HG03108 (cell line): Measurements from ENCODE around the gene MCTP1.
"Not testable (repeated sequence)": the region's sequence is repeated elsewhere in the genome, so short reads cannot be mapped to it uniquely, and the experiment has no call there.

ENCODE experiments used
- ATAC-seq: cut with Tn5 transposase; IDR thresholded peaks from one replicate; pipeline ENCODE4 v1.9.1; 2021; ENCODE audit warnings: moderate library complexity; ENCODE audit not compliant: unreplicated experiment

MCTP1 gene

DNA sequence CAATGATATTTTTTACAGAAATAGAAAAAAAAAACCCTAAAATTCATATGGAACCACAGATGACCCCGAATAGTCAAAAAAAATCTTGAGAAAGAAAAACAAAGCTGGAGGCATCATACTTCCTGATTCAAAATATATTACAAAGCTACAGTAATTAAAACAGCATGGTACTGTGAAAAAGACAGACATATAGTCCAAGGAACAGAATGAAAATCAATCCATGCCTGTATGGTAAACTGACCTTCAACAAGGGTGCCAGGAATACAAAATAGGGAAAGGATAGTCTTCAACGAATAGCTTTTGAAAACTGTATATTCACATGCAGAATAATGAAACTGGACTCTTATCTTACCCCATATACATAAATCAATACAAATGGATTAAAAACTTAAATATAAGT lies 307.5 kb downstream of the MCTP1 start:
- no peak for ATAC-seq

DNA sequence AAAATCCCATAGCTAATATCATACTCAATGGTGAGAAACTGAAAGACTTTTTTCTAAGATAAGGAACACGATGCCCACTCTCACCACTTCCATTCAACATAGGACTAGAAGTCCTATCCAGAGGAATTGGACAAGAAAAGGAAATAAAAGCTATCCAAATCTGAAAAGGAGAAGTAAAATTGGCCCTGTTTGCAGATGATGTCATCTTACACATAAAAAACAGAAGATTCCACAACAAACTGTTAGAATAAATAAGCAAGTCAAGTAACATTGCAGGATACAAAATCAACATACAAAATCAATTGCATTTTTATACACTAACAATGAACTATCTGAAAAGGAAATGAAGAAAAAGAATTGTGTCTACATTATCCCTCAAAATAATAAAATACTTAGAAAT lies 308.0 kb downstream of the MCTP1 start:
- ATAC-seq = no peak

DNA sequence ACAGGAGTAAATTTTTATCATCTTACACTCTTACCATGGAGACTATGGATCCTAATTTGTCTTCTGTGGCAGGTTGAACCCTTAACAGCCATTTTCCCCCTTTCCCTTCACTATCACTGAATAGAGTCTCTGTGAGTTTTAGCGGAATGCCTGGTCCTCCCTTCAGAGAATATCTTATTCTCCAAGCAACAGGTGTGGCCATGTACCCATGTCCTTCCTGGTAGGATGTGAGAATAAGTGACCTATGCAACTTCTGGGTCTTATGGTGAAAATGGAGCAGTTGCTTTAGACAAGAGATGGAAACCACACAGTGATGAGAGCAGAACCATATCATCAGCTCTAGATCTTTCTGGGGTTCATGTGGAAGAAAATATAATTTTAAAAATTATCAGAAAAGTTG lies 312.6 kb downstream of the MCTP1 start:
- no peak for ATAC-seq

DNA sequence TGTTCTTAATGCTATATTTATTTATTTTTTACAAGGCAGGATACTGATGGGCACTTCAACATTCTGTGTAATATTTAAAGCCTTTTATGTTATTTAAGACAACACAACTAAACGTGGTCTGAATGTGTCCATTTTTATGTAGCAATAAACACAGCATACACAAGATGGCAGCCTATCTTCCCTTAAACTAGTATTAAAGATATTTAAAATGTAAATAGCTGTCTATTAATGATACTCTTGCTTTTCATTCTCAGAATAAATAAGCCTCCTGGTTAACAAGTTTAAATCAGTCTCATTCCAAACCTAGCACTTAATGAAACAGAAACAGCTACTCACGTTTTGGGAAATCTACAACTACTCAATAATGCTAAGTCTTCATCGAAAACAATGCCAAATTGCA lies 315.7 kb downstream of the MCTP1 start:
- ATAC-seq = no peak

DNA sequence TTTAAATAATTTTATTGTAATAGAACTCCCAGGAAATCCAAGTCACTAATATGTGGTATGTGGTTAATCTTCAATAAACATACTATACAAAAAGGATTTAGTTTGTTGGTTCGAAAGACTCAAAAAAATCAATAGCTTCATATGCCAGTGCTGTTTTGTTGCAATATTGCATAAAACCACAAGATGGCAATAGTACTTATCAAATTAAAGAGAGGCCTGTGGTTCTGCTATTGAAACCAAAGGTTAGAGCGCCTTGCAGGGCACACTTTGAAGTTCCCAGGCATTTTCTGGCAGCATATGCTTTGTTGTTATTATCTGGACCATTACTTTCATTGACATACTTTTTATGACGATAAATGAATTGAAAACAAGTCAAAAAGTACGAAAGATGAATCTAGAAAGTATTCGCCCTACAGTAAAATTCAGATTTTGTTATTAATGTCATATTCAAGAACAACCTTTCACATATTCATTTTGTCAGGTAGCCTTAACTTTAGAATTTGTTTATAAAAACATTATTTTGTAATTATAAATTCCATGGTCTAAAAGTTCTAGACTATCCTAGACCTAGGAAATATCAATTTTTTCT lies 316.3 kb downstream of the MCTP1 start:
- ATAC-seq = peak; percentile 65

DNA sequence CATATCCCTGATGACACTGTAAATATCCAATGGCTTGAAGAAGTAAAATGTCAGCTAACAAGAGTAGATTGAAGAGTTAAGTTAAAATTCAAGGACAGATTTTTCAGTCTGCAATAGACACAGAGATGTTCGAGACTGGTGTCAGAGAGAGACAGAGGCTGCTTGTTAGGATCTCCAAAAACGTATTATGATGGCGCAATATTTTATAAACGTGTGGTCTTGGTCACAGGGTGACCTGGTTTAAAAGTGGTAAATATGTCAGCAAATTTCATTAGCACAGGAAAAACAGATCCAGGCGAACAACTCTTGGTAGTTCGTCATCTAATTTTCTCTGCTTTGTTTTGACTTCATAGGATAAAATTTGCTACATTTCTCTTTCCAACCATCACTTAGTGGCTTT lies 317.4 kb downstream of the MCTP1 start:
- no peak for ATAC-seq

DNA sequence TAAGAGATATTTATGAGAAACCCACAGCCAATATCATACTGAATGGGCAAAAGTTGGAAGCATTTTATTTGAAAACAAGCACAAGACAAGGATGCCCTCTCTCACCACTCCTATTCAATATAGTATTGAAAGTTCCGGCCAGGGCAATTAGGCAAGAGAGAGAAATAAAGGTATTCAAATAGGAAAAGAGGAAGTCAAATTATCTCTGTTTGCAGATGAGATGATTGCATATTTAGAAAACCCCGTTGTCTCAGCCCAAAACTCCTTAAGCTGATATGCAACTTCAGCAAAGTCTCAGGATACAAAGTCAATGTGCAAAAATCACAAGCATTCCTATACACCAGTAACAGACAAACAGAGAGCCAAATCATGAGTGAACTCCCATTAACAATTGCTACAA lies 325.6 kb downstream of the MCTP1 start:
- not testable (repeated sequence) for ATAC-seq

DNA sequence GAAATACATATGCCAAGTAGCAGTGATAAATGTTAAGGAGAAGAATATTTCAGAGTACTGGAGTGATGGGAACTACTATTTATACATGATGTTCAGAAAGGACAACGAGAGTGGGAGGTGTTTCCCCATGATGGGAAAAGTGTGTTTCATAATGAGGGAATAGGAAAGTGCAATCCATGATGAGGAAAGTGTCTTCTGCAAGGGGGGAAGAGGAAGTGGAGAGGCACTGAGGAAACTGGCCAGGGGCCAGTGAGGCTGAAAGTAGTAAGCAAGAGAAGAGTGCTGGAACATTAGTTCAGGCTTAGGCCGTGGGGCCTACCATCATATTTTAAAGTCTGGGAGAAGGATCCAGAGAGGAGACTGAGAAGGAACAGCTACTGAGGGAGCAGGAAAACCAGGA lies 339.2 kb downstream of the MCTP1 start:
- no peak for ATAC-seq

DNA sequence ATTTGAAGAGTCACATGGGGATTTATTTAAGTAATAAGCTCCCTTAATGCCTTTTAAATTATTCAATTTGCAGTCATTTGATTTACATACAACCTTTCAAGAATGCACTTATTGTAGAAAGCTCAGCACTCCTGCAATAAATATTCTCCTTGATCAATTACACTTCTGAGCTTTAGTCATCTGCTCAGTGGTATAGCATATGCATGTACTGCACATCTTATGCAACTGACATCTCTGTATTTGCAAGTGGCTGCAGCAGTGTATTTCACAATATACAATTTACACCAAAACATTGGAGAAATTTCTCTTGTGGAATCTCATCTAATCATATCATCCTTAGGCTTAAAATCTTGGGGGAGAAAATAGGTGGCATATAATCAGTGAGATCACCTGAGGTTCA lies 340.7 kb downstream of the MCTP1 start:
- ATAC-seq = no peak

DNA sequence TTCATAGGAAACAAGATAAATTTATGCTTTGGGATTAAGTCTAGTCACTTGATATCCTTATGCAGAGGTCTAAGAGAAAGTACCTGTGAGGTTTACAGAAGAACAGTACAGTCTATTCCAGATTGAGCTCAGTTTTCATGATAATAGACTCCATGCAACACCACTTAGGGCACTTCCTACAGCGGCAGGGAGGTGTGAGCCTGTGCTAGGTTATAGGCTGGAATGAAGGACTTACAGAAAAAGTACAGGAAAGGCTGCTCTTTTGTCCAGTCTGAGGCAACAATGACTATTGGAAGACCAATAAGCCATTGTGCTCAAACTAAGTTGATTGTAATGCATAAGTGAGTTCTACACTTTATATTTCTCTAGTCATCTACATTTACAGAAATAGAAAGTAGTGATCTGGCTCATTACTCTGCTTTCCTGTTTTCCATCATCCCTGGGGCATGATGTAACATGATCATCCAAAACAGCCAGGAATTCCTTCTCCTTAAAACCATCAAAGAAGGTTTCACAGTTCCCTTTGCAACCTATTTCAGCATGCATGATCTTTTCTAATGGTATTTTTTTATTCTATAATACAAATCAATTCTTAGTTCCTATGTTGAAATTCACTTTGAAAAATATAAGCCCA lies 343.7 kb downstream of the MCTP1 start:
- no peak for ATAC-seq

DNA sequence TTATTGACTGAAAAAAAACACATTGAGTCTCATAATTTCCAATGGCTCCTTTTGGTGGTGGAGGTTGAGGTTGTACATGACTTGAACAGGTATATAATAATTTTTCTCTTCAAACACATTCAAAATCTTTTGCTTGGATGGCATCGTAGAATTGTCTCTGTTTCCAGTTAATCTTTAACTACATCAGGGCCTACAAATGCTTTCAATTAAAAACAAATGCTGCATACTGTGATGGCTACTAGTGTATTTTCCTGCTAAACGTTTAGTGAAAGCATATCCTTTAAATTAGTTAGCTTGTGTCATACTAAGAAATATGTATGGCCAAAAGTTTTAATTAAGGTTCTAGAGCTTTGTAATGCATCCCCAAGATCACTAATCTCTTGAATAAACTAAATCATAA lies 352.6 kb downstream of the MCTP1 start:
- ATAC-seq = no peak

DNA sequence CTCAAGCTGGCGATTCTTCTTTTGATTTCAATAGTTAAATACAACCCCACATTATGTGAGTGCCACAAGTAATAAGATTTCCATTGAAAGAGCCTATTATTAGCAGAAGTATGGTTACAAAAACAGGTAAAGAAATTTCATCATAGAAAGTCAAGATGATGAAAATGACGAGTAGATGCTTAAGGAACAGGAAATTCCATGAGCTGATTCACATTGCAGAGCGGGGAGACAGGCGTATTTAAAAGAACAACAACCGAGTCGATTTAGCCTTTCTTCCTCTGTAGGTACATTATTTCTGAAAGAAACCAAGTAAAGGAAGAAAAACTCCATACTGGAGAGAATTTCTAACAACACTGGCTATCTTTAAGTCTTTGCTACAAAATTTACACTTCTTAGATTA lies 356.0 kb downstream of the MCTP1 start:
- no peak for ATAC-seq

DNA sequence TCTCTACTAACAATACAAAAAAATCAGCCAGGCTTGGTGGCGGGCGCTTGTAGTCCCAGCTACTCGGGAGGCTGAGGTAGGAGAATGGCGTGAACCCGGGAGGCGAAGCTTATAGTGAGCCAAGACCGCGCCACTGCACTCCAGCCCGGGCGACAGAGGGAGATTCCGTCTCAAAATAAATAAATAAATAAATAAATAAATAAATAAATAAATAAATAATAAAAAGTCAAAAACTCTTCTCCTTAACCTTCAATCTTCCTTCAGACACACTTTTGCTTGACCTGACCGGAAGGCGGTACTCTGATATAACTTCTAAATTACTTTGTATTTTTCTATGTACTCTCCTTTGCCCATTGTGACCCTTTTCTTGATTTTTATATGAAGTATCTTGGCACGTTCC lies 364.3 kb downstream of the MCTP1 start:
- ATAC-seq = no peak

DNA sequence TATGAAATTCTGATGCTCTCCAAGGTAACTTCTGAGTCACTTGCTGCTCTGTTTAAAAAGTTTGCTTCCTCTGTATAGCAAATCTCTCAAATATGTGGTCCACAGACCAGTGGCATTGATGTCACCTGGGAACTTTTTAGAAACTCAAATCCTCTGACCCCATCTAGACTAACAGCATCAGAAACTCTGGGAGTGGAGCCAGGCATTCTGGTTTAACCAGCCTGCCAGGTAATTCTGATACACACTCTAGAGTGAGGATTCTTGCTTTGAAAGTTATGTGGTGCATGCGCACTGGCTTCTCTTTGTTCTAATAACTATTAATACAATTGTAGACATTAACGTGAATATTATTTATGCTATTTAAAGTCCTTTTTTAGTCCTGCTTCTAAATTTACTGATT lies 368.3 kb downstream of the MCTP1 start:
- no peak for ATAC-seq

DNA sequence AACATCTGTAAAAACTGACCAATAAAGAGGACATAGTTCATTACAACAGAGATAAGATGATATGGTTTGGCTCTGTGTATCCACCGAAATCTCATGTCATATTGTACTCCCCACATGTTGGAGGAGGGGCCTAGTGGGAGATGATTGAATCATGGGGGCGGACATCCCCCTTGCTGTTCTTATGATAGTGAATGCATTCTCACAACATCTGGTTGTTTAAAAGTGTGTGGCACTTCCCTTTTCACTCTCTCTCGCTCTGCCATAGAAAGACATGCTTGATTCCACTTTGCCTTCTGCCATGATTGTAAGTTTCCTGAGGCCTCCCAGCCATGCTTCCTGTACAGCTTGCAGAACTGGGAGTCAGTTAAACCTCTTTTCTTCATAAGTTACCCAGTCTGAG lies 373.6 kb downstream of the MCTP1 start:
- no peak for ATAC-seq

DNA sequence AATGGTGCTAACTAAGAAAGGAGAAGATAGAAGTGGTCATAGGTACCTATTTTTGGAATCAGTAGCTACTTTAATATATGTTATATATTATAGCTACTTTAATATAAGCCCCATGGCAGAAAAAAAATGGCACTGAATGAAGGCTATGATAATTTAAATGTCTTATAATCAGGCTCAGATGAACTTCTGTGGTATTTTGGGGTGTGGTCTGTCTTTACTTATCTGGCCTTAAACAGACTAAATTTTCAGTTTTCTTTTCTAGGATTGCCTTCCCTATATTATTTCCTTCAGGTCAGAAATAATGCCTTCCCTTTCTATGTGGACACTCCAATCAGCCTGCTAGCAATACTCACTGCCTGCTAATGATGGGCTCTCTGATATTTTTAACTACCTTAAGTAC lies 374.2 kb downstream of the MCTP1 start:
- no peak for ATAC-seq

DNA sequence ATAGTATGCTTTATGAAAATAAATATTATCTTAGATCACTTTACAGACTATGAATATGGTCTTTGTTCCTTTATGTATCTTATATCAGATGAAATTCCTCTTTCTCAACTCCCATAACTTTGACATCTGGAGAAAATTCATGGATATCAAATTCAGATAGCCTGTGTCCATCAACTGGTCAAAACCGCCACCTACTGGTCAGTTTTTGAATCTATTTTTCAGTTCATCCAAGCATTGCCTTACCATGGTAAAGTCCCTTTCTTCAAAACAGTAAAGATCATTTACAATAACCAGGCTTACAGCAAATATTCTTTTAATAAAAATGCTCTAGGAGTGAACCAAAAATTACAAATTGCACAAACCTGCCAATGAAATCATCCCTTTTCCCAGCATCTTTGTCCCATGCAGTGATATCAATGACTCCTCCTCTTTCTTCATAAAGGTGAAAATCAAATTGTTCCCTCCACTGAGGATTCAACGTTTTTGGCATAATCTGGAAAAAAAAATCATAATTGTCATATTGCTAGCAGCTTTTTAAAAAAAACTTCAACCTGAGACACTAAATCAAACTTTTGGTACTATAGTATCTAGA lies 375.9 kb downstream of the MCTP1 start:
- peak; percentile 57 for ATAC-seq

DNA sequence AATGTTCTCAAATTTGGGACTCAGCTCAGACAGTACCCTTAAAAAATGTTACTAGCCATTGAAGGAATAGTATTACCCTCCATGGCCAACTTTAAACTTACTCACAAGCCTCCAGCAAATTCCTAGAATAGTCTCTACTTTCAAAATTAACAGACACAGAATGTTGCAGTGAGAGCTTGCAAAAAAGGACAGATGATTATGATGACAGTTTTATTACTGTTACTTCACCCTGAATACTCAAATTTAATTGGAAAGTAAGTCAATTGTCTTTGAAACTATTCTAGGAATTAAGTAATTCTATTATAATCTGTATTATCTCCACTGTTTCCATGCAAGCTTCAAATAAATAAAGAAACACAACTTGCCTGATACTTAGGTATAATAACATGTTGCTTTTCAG lies 378.1 kb downstream of the MCTP1 start:
- no peak for ATAC-seq

DNA sequence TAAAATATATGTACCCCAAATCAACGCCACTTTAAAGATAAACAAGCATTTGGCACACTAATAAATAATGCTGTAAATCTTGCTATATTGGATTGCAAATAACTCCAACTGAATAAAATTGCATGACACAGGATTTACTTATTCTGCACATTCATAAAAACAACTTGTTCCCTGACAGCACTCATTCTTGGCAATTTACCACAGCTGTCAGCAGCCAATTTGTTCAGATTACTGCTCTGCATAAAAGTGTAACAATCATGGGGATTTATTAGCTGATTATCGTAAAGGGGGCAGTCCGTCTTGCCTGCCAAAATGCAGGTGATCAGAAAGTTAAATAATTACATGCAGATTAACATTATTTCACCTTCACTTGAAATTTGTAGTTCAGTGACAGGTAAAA lies 381.2 kb downstream of the MCTP1 start:
- ATAC-seq = no peak

DNA sequence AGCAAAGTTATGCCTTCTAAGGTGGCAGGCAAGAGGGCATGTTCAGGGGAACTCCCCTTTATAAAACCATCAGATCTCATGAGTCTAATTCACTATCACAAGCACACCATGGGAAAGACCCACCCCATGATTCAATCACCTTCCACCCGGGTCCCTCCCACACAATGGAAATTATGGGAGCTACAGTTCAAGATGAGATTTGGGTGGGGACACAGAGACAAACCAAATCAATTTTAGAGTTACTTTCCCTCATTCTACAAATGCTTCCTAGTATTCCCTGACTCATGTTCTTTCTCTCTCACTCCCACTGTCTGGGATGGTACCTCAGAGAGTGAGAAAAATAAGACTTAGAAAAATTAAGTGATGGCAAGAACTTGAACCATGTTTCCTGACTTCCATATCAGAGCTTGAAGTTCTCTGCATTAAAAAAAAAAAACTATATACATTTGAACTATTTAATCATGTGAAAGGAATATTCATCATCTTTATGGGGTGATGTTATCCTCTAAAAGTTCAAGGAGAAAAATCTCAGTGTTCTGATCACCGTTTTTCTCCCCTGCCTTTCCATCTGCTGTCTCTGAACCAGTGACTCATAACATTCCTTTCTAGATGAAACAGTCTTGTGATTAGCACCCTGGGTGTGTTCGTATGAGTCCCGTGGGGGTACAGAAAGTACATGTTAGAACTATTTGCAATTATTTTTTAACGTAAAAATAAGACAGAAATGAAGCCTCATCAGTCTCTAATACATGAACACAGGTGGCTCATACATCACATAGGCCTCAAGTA lies 383.5 kb downstream of the MCTP1 start:
- no peak for ATAC-seq

DNA sequence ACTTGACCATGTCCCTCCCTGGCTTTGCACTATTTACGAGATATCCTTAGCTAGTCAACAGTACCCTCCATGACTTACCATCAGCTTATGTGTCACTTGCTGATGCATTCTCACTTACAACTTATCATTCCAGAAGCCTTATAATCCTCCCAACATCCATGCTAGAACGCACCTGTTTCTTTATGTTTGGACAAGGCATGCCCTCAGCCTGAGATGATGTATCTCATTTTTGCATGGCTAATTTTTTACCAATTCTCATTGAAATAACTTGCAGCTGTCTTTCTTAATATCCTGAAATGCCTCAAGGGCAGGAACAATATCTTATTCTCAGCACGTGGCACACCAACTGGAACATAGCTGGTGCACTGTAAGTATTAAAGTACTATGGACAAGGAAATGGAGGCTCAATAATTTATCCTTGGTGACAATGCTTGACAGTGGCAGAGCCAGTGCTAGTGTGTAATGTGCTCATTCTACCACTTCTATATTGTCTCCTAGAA lies 384.8 kb downstream of the MCTP1 start:
- no peak for ATAC-seq
